ENCODE data around the gene WDR3. TPM values are rescaled to one million over a fixed set of nuclear protein-coding genes. Genes with fewer than 3 reads are reported as not detected.

WDR3 gene
- polyA plus RNA-seq, 1 experiment, result 13.2 TPM

GRCh38 chr1:118008011-118008410, 78.5 kb downstream of the WDR3 start:
- TF ChIP-seq CTCF (IDR thresholded peaks at IDR 0.05; ENCODE audit: insufficient read depth, low read depth, low read length), result no peak
- no peaks in the 10 kb centered on the region for H3K36me3 ChIP-seq (ENCODE audit: control insufficient read depth, insufficient read depth, low read length)
- POLR2A ChIA-PET, result no interaction called here
- CTCF ChIA-PET, result no interaction called here
- H3K4me3 ChIP-seq (ENCODE audit: low read depth, low read length), result no peak overlapping the region
- no peak for DNase-seq (ENCODE audit: low read depth)
- no peaks in the 10 kb centered on the region for H3K27me3 ChIP-seq (ENCODE audit: control insufficient read depth, insufficient read depth, low read length)

GRCh38 chr1:118012515-118013124, 83.1 kb downstream of the WDR3 start:
- Histone ChIP-seq H3K27me3 (ENCODE audit: control insufficient read depth, insufficient read depth, low read length) (no peaks in the 10 kb centered on the region), H3K36me3 (ENCODE audit: control insufficient read depth, insufficient read depth, low read length) (no peaks in the 10 kb centered on the region), H3K4me3 (ENCODE audit: low read depth, low read length) (no peak overlapping the region)
- ChIA-PET POLR2A (no interaction called here), CTCF (interaction anchor here (1.1 kb wide), 1 partner anchor 23 kb away, joined by 3 read pairs; no protein-coding TSS in a partner anchor)
- DNase-seq (ENCODE audit: low read depth), result peak; percentile 9
- TF ChIP-seq CTCF (IDR thresholded peaks at IDR 0.05; ENCODE audit: insufficient read depth, low read depth, low read length), result no peak

GRCh38 chr1:118013336-118013735, 83.8 kb downstream of the WDR3 start:
- TF ChIP-seq CTCF (IDR thresholded peaks at IDR 0.05; ENCODE audit: insufficient read depth, low read depth, low read length), result no peak
- Histone ChIP-seq H3K36me3 (ENCODE audit: control insufficient read depth, insufficient read depth, low read length) (no peaks in the 10 kb centered on the region), H3K27me3 (ENCODE audit: control insufficient read depth, insufficient read depth, low read length) (no peaks in the 10 kb centered on the region), H3K4me3 (ENCODE audit: low read depth, low read length) (no peak overlapping the region)
- no peak for DNase-seq (ENCODE audit: low read depth)
- ChIA-PET POLR2A (no interaction called here), CTCF (interaction anchor here (1.1 kb wide), 1 partner anchor 24 kb away, joined by 3 read pairs; no protein-coding TSS in a partner anchor)

- no peak for TF ChIP-seq CTCF (IDR thresholded peaks at IDR 0.05; ENCODE audit: insufficient read depth, low read depth, low read length)
- Histone ChIP-seq H3K36me3 (ENCODE audit: control insufficient read depth, insufficient read depth, low read length) (no peaks in the 10 kb centered on the region), H3K27me3 (ENCODE audit: control insufficient read depth, insufficient read depth, low read length) (no peaks in the 10 kb centered on the region), H3K4me3 (ENCODE audit: low read depth, low read length) (no peak overlapping the region)
- CTCF ChIA-PET, result no interaction called here
- DNase-seq (ENCODE audit: low read depth), result no peak
- POLR2A ChIA-PET, result no interaction called here
Observed at GRCh38 chr1:118013938-118014337, 84.4 kb downstream of the WDR3 start.

Other genes with a start within 250 kb of the WDR3 start
- gene GDAP2, start 118 bp upstream of the WDR3 start, polyA plus RNA-seq (2011; rRNA removed), result 8.1 and 19.2 TPM in 2 replicates